Stimulated activated CD4-positive, alpha-beta T cell treated with anti-CD3 and anti-CD28 coated beads, TNF-alpha, amount 100 ng/mL, for 4 hours (primary cell): ENCODE results near the gene CENPV.

Source experiments
- DNase-seq, 3 experiments: peaks; one replicate each; pipeline ENCODE4 v3.0.0-alpha.2; 2020; ENCODE audit warnings: low read depth in 3 of 3

CENPV gene

DNA sequence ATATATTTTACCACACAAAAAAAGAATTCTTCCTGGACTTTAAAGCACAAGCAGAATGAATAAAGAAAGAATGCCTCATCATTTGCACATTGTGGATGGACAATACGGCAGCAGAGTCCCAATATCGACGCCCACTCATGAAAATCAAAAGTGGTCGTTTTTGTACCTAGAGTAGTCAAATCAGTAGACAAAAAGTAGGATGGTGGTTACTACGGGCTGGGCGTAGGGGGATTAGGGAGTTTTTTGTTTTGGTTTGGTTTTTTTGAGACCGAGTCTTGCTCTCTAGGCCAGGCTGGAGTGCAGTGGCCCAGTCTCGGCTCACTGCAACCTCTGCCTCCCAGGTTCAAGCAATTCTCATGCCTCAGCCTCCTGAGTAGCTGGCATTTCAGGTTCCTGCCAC lies 8.6 kb upstream of the CENPV start:
- no peak for DNase-seq

DNA sequence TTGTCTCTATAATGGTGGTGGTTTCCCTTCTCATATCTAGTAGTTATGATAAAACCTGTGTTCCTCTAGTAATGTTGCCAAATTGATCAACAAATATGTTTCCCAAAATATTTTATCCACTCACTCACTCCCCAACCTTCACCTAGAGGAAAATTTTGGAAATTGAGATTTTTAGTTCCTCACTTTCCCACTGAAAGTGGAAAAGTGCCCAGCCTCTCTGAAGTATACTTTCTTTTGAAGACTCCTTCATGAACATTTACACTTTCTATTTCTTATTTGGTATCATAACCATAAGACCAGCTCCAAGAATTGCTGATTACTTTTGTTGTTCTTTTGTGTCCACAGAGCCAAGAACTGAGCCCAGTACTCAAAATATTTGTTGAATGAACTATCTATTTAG lies 5.1 kb upstream of the CENPV start:
- no peak for DNase-seq

DNA sequence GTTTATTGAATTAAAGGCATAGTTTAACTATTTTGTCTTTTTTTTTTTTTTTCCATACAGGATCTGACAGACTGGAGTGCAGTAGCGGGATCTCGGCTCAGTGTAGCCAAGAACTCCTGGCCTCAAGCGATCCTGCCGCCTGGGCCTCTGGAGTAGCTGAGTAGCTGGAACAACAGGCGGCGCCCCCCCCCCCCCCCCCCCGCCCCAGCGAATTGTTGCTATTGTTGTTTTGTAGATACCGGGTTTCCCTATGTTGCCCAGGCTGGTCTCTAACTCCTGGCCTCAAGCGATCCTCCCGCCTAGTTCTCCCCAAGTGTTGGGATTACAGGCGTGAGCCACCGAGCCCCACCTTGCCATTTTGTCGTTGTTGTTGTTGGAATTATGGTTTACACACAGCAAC lies 1.3 kb upstream of the CENPV start:
- DNase-seq = no peak

DNA sequence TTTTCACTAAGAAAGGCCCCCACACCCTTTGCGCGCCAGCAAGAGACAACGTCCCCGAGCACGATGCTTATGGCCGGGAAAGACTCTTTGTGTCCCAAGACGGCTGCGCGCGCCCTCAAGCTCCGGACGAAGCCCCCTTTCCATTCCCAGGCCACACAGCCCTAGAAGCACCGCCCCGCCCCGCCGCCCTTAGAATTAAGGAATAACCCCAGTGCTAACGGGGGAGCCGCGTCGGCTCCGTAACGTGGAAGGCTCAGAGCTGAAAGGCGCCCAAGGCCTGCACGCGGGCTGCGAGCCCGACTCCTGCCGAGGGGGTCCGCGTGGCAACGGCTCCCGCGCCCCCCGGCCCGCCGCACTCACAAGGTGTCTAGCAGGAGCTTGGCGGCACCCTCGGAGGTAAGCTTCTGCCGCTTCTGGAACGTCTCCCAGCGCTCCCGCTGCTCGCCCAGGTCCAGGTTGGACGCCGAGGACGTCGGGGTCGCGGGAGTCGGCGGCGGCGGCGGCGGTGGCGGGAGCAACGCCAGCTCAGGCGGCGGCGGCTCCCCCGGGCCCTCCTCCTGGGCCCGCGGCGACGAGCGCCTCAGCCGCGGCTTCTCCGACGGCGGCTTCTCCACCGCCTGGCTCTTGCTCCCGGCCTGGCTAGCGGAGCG lies 477 bp downstream of the CENPV start:
- peak; percentile 7 to 28 (median 26) for DNase-seq

DNA sequence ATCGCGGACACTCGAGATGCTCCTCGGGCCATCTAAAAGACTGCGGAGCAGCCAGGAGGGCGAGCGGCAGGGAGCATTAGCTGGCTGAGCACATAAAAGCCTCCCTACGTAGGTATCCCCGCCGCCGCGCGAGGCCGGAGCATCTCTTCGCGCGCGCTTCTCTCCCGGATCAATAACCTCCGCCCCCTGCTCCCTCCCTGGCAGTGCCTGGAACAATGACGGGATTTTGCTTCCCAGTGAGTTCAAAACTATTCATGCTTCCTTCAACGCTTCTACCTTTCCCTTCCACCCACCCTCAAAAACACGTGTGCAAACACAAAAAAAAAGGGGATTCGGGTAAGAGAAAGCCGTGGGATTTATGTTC lies 984 bp downstream of the CENPV start:
- peak in 2 of 3 experiments; percentile 7 to 15 for DNase-seq

DNA sequence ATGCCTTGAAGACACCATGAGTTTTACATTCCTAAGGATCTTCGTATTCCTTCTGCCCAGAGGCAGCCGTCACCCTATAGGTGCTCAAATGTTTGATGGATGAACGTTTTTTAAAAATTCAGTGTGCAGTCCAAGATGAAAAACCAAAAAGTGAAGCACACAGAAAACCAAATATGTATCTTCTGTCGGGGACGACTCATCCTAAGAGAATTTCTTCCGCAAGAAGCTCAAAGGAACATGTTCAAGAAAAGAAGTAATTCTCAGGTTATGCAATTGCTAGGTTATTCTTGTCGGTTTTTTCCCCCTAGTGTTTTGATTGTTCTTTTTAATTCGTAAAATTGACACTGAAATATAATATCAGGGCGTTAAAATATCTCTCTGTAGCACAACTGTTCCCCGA lies 1.4 kb downstream of the CENPV start:
- DNase-seq = no peak

DNA sequence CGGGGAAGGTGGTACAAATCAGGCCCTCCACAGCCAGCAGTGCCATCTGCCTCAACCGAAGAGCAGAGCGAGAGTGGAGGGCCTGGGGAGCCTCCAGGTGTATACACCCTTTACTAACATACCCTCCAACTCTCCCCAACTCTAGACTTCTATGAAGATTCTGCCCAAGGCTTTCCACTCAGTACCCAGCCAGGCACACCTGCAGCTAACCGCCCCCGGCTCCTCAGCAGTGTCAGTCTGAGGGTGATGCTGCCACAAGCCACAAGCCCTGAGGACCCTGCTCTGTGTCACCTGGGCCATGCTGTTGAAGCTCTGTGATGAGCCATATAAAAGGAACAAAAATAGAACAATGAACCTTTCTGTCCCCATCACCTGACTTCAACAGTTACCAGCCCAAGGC lies 3.8 kb downstream of the CENPV start:
- DNase-seq = no peak

DNA sequence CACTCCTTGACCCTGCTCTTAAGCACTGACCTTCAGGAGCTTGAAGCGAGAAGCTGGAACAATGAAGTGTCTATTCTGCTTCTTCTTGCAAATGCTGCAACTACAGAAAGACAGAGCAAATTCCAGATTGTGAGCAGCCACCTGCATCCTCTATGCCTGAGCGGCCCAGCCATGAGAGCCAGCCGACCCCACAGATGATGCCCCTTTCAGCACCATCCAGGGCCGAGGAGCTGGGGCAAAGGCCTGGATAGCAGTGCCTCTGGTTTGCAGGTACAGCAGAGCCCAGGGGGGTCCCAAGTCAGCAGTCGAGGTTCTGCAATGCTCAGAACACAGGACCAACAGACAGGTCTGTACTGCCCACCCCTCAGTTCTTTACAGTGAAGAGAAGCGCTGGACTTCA lies 4.7 kb downstream of the CENPV start:
- DNase-seq = no peak

DNA sequence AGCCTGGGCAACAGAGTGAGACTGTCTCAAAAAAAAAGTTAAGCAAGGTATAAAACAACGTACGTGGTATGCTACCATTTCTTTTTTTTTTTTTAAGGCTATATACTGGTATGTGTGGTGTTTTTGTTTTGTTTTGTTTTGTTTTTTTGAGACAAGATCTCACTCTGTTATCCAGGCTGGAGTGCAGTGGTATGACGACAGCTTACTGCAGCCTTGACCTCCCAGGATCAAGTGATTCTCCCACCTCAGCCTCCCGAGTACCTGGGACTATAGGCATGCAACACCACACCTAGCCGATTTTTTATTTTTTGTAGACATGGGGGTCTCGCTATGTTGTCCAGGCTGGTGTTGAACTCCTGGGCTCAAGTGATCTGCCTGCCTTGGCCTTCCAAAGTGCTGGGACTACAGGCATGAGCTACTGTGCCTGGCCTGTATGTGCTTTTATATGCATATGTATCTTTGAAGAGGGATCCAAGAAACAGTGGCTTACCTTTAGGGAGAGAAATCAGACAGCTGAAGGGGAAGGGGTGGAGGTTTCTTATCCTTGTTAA lies 6.5 kb downstream of the CENPV start:
- DNase-seq = no peak

DNA sequence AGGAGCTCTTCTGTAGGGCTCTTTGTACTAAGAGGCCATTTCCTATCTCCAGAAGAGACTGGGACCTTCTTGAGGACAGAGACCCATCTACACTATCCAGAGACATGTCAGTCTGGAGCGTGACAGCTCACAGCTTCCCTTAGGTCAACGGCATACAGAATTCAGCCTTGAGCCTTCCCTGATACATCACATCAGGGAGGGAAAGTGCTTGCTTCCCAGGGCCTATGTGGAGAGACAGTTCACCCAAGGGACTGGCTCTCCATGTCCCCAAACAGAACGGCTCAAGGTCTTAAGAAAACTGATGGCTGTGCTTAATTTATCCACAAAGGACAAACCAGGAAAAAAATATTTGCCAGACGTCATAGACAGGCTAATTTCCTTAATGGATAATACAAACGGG lies 7.7 kb downstream of the CENPV start:
- DNase-seq = no peak

DNA sequence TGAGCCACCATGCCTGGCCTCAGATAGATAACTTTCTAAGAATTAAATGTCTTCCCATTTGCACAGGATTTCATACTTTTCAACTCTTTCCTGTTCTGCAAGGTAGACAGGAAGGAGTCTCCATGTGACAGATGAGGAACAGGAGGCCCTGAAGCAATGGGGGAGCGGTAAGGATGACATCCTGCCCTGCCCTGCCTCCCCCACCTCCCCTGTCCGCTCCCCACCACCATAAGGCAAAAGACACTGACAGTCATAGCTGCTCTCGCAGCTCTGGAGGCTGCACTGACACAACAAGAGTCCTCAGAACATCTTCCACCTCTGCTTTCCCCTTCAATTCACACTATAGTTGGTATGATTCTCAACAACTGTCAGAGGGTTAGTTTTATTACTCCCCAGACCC lies 9.7 kb downstream of the CENPV start:
- no peak for DNase-seq

DNA sequence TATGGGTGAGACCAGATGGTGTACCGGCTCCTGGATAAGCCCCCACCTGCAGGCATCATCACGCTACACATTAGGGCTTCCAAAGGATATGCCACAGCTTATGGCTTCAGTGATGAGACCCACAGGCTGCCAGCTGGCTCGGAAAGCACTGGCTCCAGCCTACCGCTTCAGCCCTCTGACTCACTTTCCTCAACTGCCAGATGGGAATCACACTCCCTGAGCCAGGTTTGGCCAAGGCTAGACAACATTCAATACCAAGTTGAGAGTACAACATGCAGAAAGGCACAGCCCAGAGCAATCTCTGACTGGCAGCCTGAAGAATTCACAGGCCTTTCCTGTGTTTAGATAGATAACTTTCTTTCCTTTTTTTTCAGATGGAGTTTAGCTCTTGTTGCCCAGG lies 10.3 kb downstream of the CENPV start:
- DNase-seq = no peak

DNA sequence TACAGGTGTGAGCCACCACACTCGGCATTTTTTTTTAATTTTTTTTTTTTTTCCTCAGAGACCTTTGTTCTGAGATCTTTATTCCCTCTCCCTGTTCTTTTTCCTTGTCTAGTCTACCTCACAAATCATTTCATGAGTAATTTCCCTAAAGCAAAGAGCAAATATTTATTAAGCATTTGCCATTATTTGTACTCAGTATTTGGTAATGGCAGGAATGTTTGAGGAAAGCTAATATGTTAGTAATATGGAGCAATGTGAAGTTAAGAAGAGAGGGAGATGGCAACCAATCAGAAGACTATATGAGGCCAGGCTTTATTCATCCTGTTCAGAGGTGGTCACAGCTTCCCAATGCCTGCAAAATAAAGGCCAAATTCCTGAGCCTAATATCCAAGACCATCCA lies 13.3 kb downstream of the CENPV start:
- DNase-seq = no peak

DNA sequence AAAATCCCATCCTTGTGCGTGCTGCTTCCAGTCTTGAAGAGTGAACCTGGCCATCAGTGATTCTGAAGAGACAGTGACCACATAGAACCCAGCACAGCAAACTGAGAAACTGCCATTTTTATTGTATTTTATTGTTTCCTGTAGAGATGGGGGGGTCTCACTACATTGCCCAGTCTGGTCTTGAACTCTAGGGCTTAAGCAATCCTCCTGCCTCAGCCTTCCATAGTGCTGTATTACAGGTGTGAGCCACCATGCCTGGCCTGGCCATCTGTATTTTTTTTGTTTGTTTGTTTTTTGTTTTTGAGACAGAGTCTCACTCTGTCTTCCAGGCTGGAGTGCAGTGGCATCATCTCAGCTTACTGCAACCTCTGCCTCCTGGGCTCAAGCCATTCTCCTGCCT lies 13.9 kb downstream of the CENPV start:
- no peak for DNase-seq

DNA sequence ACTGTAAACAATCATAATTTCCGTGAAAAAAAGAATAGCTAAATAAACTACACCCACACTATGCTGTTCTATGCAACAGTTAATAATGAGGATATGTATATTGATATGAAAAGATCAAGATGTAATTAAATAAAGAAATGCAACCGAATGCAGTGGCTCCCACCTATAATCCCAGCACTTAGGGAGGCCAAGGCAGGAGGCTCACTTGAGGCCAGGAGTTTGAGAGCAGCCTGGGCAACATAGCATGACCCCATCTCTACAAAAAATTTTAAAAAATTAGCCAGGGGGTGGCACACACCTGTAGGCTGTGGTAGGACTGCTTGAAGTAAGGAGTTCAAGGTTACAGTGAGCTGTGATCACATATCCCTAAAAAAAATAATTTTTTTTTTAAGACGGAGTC lies 14.9 kb downstream of the CENPV start:
- no peak for DNase-seq

DNA sequence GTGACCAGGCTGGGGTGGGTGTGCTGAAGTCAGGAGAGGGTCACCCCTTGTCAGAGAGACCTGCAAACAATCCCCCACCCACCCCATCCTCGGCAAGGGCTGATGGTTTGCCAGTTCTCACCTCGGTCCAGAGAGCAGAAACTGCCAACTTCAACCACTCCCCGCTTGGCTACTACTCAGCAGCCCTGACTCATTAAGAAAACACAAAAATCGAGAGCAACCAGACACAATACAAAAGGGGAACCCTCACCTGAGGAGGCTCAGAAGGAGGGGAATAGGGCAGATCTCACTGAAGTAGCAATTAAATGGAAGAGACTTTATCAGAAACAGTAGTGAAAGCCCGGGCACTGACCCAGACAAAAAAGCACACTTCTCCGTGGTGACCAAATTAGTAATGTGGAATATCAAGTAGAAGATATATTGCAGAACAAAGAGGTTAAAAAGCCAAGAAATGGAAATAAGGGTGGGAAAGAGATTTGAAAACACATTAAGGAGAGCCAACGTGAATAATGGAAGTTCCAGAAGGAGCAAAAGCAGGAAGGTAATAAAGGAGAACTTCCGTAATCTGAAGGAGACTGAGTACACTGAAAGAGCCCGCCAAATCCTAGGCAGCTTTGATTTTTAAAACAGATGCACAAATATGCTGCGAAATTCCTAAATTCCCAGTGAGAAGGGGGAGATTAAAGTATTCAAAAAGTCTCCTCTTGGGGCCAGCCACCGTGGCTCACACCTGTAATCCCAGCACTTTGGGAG lies 23.6 kb downstream of the CENPV start:
- no peak for DNase-seq

DNA sequence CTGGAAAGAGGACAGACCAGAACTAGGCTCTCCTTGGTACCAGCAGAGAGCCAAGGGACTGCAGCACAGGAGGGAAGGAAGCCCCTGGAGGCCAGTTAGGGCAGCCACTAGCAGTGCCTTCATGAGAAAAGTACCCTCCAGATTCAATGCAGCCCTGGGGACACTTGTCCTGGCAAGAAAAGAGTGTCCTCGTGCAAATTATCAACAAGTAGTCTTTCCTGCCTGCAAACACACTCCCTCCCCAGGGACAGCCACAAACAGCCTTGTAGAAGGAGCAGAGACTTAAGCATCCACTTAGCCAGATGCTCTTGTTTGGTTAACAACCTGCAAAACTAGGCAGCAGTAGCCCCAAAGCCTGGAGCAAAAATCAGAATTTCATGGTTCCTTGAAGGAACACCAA lies 24.3 kb downstream of the CENPV start:
- no peak for DNase-seq

DNA sequence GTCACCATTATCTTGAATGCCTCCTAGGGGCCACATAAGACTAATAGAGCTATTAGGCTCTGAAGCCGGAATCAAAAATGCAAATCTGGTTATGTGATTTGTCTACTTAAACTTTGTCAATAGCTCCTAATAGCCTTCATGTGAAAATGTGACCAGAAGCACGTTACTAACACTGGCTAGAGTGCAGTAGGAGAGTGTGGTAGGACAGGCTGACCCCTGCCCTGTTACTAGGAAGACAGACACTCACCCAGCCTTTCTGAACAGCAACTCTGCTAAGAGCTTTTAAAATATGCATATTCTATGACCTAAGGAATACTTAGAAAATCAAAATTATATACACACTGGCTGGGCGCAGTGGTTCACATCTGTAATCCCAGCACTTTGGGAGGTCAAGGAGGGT lies 26.3 kb downstream of the CENPV start:
- no peak for DNase-seq

DNA sequence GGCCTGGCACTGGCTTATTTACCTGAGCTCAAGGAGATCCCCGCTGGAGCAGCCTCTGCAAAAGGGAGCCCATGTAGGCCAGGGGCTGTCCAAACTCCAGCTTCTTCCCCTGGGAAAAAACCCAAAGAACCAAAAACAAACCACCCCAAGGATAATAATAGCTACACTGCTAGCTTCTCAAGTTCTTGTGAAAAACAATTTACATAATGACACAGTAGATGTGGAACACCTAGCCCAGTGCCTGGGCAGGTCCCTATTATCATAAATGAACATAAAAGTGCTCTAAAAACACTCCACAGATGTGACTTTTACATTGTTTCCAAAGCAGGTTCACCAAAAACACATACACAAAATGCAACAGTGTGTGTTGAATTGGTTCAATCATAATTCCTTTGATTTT lies 27.3 kb downstream of the CENPV start:
- DNase-seq = no peak

DNA sequence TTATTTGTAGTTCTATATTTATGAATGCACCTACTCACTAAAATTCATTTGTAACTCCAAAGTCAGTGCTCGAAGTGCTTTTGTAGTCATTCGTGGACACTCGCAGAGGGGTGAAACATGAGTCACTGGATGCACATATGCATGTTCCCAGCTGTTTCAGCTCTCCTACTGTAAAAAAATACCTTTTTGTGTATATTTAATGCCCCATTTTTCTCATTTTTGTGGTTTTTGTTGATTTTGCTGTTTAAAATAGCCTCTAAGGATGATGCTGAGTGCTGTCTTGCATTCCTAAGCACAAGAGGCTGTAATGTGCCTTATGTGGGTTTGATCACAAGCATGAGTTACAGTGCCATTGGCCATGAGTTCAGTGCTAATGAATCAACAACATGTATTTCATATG lies 30.6 kb downstream of the CENPV start:
- DNase-seq = no peak

DNA sequence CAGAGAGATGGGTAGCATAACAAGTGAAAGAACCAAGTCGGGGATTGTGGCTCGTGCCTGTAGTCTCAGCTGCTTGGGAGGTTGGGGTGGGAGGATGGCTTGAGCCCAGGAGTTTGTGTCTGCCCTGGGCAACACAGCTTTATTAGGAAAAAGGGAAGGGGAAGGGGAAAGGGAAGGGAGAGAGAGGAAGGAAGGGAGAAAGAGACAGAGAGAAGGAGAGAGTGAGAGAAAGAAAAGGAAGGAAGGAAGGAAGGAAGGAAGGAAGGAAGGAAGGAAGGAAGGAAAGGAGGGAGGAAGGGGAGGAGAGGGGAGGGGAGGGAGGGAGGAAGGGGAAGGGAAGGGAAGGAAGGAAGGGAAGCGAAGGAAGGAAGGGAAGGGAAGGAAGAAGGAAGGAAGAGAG lies 33.3 kb downstream of the CENPV start:
- no peak for DNase-seq

DNA sequence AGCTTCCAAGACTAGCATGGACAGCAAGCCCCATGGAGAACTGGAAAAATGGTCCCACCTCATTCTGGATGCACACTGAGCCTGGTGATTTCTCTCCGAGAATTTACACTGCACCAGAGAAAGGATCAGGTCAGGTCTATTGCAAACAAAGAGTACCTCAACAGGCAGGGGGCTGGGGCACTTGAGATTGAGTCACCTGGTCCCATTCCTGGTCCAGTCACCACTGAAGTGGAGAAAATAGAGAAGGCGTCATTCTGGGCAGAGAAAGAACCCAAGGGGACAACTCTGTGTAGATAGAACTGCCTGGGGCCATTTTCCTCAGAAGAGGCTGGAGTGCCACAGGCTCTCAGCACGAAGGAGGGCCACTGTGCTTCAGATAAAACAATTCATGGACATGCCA lies 38.4 kb downstream of the CENPV start:
- DNase-seq = no peak

DNA sequence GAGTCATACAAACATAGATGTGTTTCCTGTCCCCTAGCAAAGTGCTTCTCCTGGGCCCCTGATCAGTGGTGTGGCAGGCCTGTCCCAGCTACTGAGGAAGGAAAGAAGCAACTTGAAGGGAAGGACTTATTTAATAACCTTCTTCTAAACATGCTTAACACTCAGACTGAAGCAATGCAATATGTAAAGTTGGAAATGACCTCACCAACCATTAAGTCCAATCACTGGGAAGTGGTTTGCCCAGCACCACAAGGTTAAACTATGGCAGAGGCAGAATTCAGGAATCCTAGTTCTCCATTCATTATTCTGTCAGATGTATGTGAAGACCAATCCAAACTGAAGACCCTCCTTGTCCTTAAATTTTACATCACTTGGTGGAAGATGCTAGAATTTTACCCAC lies 39.1 kb downstream of the CENPV start:
- DNase-seq = no peak
